Mesenteric fat pad (tissue), 1 donor: ENCODE results near the gene OR2W1. TPM values are rescaled to one million over a fixed set of nuclear protein-coding genes. Genes with fewer than 3 reads are reported as not detected.

Experiments used
- DNase-seq: peaks from one replicate; pipeline ENCODE4 v3.0.0-alpha.2; 2020; ENCODE audit warnings: low spot score
- total RNA-seq: library from RNA; stranded (reverse); fragmentation: NEBNext Ultra II Directional; extraction: Animal tissue kit (Norgen Biotek cat#: 25700); gene quantifications from one replicate; pipeline ENCODE4 v1.2.1, GENCODE V29; 2021
- donor health status: DM: yes; HTN: yes; CAD: no.

OR2W1 gene
- total RNA-seq, 1 donor from 2014 or later: not detected

DNA sequence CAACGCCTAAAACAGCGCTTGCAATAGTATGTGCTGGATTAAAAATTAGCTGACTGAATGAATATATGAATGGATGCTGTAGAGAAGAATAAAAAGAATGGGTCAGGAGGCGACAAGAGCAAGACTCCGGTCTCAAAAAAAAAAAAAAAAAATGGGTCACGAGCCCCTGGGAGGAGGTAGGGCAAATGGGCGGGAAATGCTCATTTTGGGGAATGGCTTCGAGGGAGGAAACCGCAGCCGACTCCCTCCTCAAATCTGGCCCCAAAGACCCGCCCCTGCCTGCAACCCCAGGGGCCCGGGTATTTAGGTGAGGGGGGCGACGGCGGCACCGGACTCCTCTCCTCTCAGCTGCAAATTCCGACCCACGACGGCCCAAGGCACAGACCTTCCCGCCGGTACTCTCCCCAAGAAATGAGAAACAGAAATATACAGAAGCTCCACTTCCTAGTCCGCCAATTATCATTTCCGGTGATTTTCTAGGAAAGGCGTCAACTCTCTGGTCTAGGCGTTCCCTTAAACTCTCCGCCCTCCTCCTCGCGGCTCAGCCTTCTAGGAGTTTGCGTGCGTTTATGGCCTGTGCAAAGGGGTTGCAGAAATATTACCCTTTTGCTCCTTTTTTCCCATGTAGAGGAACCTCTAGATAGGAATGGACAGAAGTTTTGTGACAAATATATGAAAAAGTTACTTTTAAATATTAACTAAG, 39.6 kb downstream of the OR2W1 start, which contains the start of gene ZNF311:
Gene ZNF311, minus strand, starts transcription at position 133 of the 703 bp plus-strand sequence. CDS start 1,361 bp downstream, outside the sequence.
- no peak for DNase-seq

DNA sequence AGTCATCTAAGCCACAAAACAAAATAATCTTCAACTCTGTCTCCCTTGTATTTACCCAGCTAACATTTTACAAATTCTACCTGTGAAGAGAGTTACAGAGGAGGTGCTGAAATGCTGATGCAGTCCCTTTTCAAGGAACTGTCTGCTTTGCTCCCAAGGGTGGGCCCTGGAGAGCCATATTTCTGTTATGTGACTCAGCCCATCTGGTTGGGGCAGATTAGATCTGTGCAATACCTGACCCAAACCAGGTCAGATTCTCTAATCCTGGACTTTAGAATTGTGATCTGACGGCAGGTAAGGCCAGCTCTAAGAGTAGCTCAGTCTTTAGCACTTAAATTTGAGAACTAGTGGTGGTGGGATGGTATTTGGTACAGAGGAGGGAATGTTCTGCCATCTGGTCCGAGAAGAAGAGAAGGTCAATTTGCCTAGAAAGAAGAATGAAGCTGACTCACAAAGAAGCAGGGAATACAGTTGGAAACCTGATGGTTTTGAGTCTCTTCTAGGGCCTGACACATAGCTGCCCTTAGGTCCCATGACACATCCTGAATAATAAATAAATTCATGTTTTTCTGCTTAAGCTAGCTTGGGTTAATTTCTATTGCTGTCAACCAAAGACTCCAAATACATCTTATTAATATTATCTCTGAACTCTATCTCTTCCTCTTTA, 48.0 kb downstream of the OR2W1 start:
- no peak for DNase-seq

DNA sequence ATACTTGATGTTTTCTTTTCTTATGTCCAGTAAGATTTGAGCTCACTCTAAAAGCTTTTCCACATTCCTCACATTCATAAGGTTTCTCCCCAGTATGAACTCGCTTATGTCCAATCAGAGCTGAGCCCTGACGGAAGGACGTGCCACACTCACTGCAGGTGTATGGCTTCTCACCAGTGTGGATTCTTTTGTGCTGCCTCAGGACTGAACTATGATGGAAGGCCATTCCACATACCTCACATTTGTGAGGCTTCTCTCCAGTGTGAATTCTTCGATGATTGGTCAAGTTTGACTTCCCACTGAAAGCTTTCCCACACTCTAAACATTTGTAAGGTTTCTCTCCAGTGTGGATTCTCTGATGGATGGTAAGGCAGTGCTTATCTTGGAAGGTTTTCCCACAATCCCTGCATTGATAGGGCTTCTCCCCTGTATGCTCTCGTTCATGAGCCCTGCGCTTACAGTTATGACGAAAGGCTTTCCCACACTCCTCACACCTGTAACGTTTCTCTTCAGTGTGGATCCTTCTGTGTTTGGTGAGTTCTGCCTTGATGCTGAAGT, 49.8 kb downstream of the OR2W1 start:
- DNase-seq: no peak

Other genes with a start within 250 kb of the OR2W1 start
- 39.6 TPM for gene TRIM27, start 121.2 kb downstream of the OR2W1 start, total RNA-seq
- 0.64 TPM for gene ZNF311, start 39.9 kb downstream of the OR2W1 start, total RNA-seq
- not detected for gene OR2B3, start 42.1 kb upstream of the OR2W1 start, total RNA-seq
- gene OR2J1, start 54.3 kb upstream of the OR2W1 start, total RNA-seq: not detected
- gene OR2J3, start 62.9 kb upstream of the OR2W1 start, total RNA-seq: not detected
- not detected for gene OR2J2, start 125.7 kb upstream of the OR2W1 start, total RNA-seq